ENCODE results near the gene ELANE.
"Not testable (repeated sequence)": the region's sequence is repeated elsewhere in the genome, so short reads cannot be mapped to it uniquely, and the experiment has no call there.

DNA sequence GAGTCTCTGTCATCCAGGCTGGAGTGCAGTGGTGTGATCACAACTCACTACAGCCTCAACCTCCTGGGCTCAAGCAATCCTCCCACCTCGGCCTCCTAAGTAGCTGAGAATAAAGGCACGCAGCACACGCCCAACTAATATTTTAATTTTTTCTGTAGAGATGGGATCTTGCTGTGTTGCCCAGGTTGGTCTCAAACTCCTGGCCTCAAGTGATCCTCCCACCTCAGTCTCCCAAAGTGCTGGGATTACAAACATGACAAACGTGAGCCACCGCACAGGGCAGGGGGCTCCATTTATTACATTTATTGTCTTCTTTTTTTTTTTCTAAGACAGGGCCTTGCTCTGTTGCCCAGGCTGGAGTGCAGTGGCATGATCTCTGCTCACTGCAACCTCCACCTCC, 31.9 kb upstream of the ELANE start:
- TF ChIP-seq, protein P1, sequence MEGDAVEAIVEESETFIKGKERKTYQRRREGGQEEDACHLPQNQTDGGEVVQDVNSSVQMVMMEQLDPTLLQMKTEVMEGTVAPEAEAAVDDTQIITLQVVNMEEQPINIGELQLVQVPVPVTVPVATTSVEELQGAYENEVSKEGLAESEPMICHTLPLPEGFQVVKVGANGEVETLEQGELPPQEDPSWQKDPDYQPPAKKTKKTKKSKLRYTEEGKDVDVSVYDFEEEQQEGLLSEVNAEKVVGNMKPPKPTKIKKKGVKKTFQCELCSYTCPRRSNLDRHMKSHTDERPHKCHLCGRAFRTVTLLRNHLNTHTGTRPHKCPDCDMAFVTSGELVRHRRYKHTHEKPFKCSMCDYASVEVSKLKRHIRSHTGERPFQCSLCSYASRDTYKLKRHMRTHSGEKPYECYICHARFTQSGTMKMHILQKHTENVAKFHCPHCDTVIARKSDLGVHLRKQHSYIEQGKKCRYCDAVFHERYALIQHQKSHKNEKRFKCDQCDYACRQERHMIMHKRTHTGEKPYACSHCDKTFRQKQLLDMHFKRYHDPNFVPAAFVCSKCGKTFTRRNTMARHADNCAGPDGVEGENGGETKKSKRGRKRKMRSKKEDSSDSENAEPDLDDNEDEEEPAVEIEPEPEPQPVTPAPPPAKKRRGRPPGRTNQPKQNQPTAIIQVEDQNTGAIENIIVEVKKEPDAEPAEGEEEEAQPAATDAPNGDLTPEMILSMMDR (IDR thresholded peaks at IDR 0.05): not testable (repeated sequence)
- not testable (repeated sequence) for TF ChIP-seq POLR2A (IDR thresholded peaks at IDR 0.05)
